Measurements from ENCODE around the gene TCF15. TPM values are rescaled to one million over a fixed set of nuclear protein-coding genes. Genes with fewer than 3 reads are reported as not detected.

TCF15 gene
- total and polyA plus RNA-seq, 2 of the 13 experiments (the other 11 are each of a cell fraction or from before 2014, with no cell fraction given): not detected

DNA sequence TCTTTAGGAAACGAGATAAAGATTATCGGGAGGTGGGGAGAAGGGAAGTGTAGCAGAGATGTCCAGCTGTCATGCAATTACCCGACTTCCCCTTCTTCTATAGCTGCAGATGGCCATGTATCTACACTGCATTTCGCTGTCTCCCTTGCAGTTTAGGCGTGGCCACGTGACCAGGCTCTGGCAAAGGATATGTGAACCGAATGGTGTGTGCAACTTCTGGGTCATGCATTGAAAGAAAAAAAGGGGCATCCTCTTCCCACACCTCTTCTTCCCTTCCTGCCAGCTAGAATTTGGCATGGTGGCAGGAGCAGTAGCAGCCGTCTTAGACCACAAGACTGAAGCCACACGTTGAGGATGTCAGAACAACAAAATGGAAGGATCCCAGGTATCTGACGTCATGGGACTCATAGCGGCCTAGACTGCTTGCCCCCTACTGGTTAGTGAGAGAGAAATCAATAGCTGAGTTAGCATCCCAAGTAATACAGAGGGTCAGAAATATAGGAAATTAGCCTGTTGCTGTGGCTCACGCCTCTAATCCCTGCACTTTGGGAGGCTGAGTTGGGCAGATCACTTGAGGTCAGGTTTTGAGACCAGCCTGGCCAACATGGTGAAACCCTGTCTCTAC is 32.8 kb downstream of the TCF15 start (continued):
- TF ChIP-seq CEBPG (CRISPR knock-in tag; IDR thresholded peaks at IDR 0.05) (0 out of 2 replicates have a peak, but pooled peaks have one; percentile 8), ZFX (CRISPR knock-in tag; IDR thresholded peaks at IDR 0.05; ENCODE audit: low read depth) (peak; percentile 23; the same call in 1 of the 2 replicates), CREB1 (IDR thresholded peaks at IDR 0.05) (peak; percentile 95), CREB1 (CRISPR knock-in tag; IDR thresholded peaks at IDR 0.05) (peak; percentile 63), ZMYM4 (CRISPR knock-in tag; IDR thresholded peaks at IDR 0.05) (peak; percentile 51; the same call in 1 of the 2 replicates), ZNF225 (CRISPR knock-in tag; IDR thresholded peaks at IDR 0.05) (no peak), JUND (CRISPR knock-in tag; IDR thresholded peaks at IDR 0.05) (0 out of 2 replicates have a peak, but pooled peaks have one; percentile 9), ZNF644 (CRISPR knock-in tag; IDR thresholded peaks at IDR 0.05; ENCODE audit: low read depth) (0 out of 2 replicates have a peak, but pooled peaks have one; percentile 45), ATM (IDR thresholded peaks at IDR 0.05; ENCODE audit: borderline replicate concordance) (no peak), DMAP1 (CRISPR knock-in tag; IDR thresholded peaks at IDR 0.05) (no peak), HOXA3 (CRISPR knock-in tag; IDR thresholded peaks at IDR 0.05) (peak; percentile 83), KAT8 (CRISPR knock-in tag; IDR thresholded peaks at IDR 0.05) (0 out of 2 replicates have a peak, but pooled peaks have one; percentile 32), YY1 (IDR thresholded peaks at IDR 0.05; ENCODE audit: insufficient read depth, insufficient replicate concordance, low read depth, low read length) (peak; percentile 40), ATF1 (CRISPR knock-in tag; IDR thresholded peaks at IDR 0.05) (peak; percentile 67), XRCC5 (optimal IDR thresholded peaks at IDR 0.05; ENCODE audit: low read length) (peak; percentile 86)
- TF ChIP-seq, protein P1, sequence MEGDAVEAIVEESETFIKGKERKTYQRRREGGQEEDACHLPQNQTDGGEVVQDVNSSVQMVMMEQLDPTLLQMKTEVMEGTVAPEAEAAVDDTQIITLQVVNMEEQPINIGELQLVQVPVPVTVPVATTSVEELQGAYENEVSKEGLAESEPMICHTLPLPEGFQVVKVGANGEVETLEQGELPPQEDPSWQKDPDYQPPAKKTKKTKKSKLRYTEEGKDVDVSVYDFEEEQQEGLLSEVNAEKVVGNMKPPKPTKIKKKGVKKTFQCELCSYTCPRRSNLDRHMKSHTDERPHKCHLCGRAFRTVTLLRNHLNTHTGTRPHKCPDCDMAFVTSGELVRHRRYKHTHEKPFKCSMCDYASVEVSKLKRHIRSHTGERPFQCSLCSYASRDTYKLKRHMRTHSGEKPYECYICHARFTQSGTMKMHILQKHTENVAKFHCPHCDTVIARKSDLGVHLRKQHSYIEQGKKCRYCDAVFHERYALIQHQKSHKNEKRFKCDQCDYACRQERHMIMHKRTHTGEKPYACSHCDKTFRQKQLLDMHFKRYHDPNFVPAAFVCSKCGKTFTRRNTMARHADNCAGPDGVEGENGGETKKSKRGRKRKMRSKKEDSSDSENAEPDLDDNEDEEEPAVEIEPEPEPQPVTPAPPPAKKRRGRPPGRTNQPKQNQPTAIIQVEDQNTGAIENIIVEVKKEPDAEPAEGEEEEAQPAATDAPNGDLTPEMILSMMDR (CRISPR knock-in tag; IDR thresholded peaks at IDR 0.05): peak; percentile 48
- TF ChIP-seq, protein P2, sequence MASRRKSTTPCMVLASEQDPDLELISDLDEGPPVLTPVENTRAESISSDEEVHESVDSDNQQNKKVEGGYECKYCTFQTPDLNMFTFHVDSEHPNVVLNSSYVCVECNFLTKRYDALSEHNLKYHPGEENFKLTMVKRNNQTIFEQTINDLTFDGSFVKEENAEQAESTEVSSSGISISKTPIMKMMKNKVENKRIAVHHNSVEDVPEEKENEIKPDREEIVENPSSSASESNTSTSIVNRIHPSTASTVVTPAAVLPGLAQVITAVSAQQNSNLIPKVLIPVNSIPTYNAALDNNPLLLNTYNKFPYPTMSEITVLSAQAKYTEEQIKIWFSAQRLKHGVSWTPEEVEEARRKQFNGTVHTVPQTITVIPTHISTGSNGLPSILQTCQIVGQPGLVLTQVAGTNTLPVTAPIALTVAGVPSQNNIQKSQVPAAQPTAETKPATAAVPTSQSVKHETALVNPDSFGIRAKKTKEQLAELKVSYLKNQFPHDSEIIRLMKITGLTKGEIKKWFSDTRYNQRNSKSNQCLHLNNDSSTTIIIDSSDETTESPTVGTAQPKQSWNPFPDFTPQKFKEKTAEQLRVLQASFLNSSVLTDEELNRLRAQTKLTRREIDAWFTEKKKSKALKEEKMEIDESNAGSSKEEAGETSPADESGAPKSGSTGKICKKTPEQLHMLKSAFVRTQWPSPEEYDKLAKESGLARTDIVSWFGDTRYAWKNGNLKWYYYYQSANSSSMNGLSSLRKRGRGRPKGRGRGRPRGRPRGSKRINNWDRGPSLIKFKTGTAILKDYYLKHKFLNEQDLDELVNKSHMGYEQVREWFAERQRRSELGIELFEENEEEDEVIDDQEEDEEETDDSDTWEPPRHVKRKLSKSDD (CRISPR knock-in tag; IDR thresholded peaks at IDR 0.05; ENCODE audit: low read depth): 0 out of 2 replicates have a peak, but pooled peaks have one; percentile 57
- TF ChIP-seq, protein P3, sequence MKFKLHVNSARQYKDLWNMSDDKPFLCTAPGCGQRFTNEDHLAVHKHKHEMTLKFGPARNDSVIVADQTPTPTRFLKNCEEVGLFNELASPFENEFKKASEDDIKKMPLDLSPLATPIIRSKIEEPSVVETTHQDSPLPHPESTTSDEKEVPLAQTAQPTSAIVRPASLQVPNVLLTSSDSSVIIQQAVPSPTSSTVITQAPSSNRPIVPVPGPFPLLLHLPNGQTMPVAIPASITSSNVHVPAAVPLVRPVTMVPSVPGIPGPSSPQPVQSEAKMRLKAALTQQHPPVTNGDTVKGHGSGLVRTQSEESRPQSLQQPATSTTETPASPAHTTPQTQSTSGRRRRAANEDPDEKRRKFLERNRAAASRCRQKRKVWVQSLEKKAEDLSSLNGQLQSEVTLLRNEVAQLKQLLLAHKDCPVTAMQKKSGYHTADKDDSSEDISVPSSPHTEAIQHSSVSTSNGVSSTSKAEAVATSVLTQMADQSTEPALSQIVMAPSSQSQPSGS (CRISPR knock-in tag; IDR thresholded peaks at IDR 0.05): peak; percentile 87; the same call in 1 of the 2 replicates

Data from HepG2 (cell line).